GM23248 (cell line): ENCODE measurements around the gene NFATC2.

Experiments
- EZH2 ChIP-seq: fragments of 200-600 bp; sonication (generic); IDR thresholded peaks from 2 replicates; pipeline ENCODE4 v1.6.1; 2018; ENCODE audit warnings: antibody characterized with exemption, mild to moderate bottlenecking; ENCODE audit not compliant: insufficient read depth, poor library complexity, severe bottlenecking
- EZH2phosphoT487 ChIP-seq: fragments of 200-600 bp; sonication (generic); IDR thresholded peaks from 2 replicates; pipeline ENCODE4 v1.6.1; 2018; ENCODE audit warnings: antibody characterized with exemption, moderate library complexity, mild to moderate bottlenecking, low read depth; ENCODE audit not compliant: insufficient read depth

- no peak for TF ChIP-seq EZH2
- no peak for TF ChIP-seq EZH2phosphoT487
Observed at GRCh38 chr20:51584737-51585136, 42.2 kb upstream of the NFATC2 start.
